OCI-LY3 (cell line): Measurements from ENCODE around the gene TMEM108.

Source experiments
- H2AFZ ChIP-seq: fragments of 200-600, 300-600 bp; shearing (Covaris generic); 2 replicates; pipeline ENCODE4 v1.6.0; 2014; ENCODE audit warnings: antibody characterized with exemption, low read depth, low read length
- H3K27ac ChIP-seq: fragments of 200-600, 300-600 bp; sonication (generic); 2 replicates; pipeline ENCODE4 v1.5.1; 2014; ENCODE audit warnings: mild to moderate bottlenecking, low read length, moderate library complexity, mixed read lengths
- H3K27me3 ChIP-seq: fragments of 200-600, 300-600 bp; sonication (generic); 2 replicates; pipeline ENCODE4 v1.6.1; 2014; ENCODE audit warnings: low read depth, low read length, mixed read lengths
- H3K36me3 ChIP-seq: fragments of 200-600, 300-600 bp; sonication (generic); replicated peaks from 2 replicates; pipeline ENCODE3; 2014; ENCODE audit warnings: low read depth, low read length, mixed read lengths
- H3K4me1 ChIP-seq: fragments of 300-600, 200-600 bp; sonication (generic); 2 replicates; pipeline ENCODE4 v1.6.1; 2014; ENCODE audit warnings: low read length, mixed read lengths
- H3K4me2 ChIP-seq: fragments of 200-600, 300-600 bp; sonication (generic); 2 replicates; pipeline ENCODE4 v1.6.1; 2014; ENCODE audit warnings: low read length, mixed read lengths
- H3K4me3 ChIP-seq: fragments of 300-600, 200-600 bp; sonication (generic); 2 replicates; pipeline ENCODE4 v1.5.1; 2014; ENCODE audit warnings: antibody characterized with exemption, mild to moderate bottlenecking, low read length, moderate library complexity
- H3K79me2 ChIP-seq: fragments of 300-600, 200-600 bp; shearing (Covaris generic); 2 replicates; pipeline ENCODE4 v1.6.1; 2014; ENCODE audit warnings: mild to moderate bottlenecking, low read length, mixed read lengths
- H3K9ac ChIP-seq: fragments of 300-600, 200-600 bp; shearing (Covaris generic); 2 replicates; pipeline ENCODE4 v1.6.0; 2014; ENCODE audit warnings: mild to moderate bottlenecking, low read length, moderate library complexity
- H3K9me3 ChIP-seq: fragments of 200-600, 300-600 bp; shearing (Covaris generic); 2 replicates; pipeline ENCODE4 v1.6.1; 2014; ENCODE audit warnings: low read length, mixed read lengths; ENCODE audit not compliant: insufficient read depth
- H4K20me1 ChIP-seq: fragments of 200-600, 300-600 bp; sonication (generic); 2 replicates; pipeline ENCODE4 v1.6.1; 2016; ENCODE audit warnings: low read length, mixed read lengths; ENCODE audit not compliant: insufficient read depth
- CTCF ChIP-seq: fragments of 200-600, 300-600 bp; sonication (generic); IDR thresholded peaks from 2 replicates; pipeline ENCODE4 v1.5.1; 2014; ENCODE audit warnings: antibody characterized with exemption, low read length, low read depth
- EZH2phosphoT487 ChIP-seq: fragments of 200-600 bp; shearing (Covaris generic); IDR thresholded peaks from 2 replicates; pipeline ENCODE4 v1.6.1; 2018; ENCODE audit warnings: antibody characterized with exemption, mixed run types, low read depth

Gene TMEM108

DNA sequence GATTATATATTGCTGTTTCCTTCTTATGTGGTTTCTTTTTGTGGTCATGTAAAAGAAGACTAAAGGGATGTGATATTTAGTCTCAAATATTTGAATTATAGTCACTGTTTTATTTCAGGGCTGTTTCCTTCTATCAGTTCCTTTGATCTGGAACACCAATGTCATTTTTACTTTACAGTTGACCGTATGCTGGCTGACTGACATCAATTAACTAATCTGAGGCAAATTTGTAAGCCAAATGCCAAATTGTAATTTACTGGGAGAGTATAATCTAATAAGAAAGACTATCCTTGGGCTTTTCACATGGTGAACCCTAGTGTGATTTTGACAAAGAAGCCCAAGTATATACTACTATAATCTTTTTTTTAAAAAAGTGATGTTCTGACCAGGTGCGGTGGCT, 87.6 kb downstream of the TMEM108 start:
- H3K4me3 ChIP-seq: no peak overlapping the region

GRCh38 chr3:133127381-133127780, 89.2 kb downstream of the TMEM108 start:
- TF ChIP-seq EZH2phosphoT487: no peak
- TF ChIP-seq CTCF: no peak
- Histone ChIP-seq H3K9ac (no peak overlapping the region), H3K79me2 (no peaks in the 10 kb centered on the region), H3K4me1 (no peaks in the 10 kb centered on the region), H3K27me3 (peaks cover 15% of the 10 kb centered on the region), H3K27ac (no peak overlapping the region), H3K9me3 (no peaks in the 10 kb centered on the region), H2AFZ (no peak overlapping the region), H3K4me3 (no peak overlapping the region), H3K4me2 (no peak overlapping the region), H3K36me3 (no peaks in the 10 kb centered on the region), H4K20me1 (no peaks in the 10 kb centered on the region)

More for the DNA sequence above, 87.6 kb downstream of the TMEM108 start:
- Histone ChIP-seq H3K4me1 (no peaks in the 10 kb centered on the region), H4K20me1 (no peaks in the 10 kb centered on the region), H3K4me2 (no peak overlapping the region), H3K36me3 (no peaks in the 10 kb centered on the region), H3K27me3 (peaks cover 18% of the 10 kb centered on the region), H3K27ac (no peak overlapping the region), H3K9me3 (no peaks in the 10 kb centered on the region), H3K79me2 (no peaks in the 10 kb centered on the region), H3K9ac (no peak overlapping the region), H2AFZ (no peak overlapping the region)
- TF ChIP-seq EZH2phosphoT487: no peak
- no peak for TF ChIP-seq CTCF

DNA sequence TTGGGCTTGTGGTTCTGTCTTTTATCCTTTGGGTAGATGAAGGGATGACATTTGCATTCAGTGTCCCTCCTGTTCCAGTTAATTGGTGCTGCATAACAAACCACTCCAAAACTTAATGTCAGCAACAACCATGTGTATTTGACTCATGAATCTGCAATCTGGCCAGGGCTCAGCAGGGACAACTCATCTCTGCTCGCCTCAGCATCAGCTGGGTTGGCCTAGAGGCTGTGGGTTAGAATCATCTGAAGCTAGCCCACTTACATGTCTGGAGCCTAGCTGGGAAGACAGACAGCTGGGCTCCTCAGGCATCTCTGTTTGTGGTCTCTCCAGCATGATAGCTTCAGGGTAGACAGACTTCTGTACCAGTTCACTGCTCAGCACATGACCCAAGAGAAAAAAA, 92.0 kb downstream of the TMEM108 start:
- Histone ChIP-seq H2AFZ (no peak overlapping the region), H3K27ac (no peak overlapping the region), H3K4me2 (no peak overlapping the region), H3K27me3 (peaks cover 7% of the 10 kb centered on the region), H3K4me1 (no peaks in the 10 kb centered on the region), H3K79me2 (no peaks in the 10 kb centered on the region), H3K9ac (no peak overlapping the region), H3K9me3 (no peaks in the 10 kb centered on the region), H3K36me3 (no peaks in the 10 kb centered on the region), H4K20me1 (no peaks in the 10 kb centered on the region), H3K4me3 (no peak overlapping the region)
- TF ChIP-seq CTCF (no peak), EZH2phosphoT487 (no peak)

DNA sequence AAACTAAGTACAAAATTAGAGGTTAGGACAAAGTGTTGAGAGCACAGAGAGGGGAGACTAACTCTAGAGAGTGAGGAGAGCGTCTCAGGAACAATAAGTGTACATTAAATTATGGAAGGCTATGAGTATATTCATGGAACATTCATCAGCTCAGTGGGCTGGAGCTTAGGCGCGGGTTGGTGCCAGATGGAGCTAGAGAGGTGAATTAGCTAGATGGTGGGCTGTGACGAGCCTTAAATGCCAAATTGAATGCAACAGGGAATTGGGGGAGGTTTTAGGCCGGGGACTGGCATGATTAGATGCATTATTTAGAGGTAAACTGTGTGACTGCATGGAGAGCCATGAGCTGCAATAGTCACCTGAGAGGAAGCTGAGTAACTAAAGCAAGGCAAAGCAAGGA, 97.1 kb downstream of the TMEM108 start:
- peaks cover 21% of the 10 kb centered on the region for H3K27me3 ChIP-seq
- H3K9ac ChIP-seq: no peak overlapping the region
- H2AFZ ChIP-seq: no peak overlapping the region
- H3K4me1 ChIP-seq: peaks cover 15% of the 10 kb centered on the region
- H3K4me3 ChIP-seq: no peak overlapping the region
- H3K9me3 ChIP-seq: no peaks in the 10 kb centered on the region
- no peaks in the 10 kb centered on the region for H3K36me3 ChIP-seq
- H3K79me2 ChIP-seq: no peaks in the 10 kb centered on the region
- TF ChIP-seq CTCF: no peak
- TF ChIP-seq EZH2phosphoT487: no peak
- no peak overlapping the region for H3K27ac ChIP-seq
- no peak overlapping the region for H3K4me2 ChIP-seq
- H4K20me1 ChIP-seq: no peaks in the 10 kb centered on the region
